ENCODE measurements around the gene OGT. TPM values are rescaled to one million over a fixed set of nuclear protein-coding genes. Genes with fewer than 3 reads are reported as not detected.
"Not testable (repeated sequence)": the region's sequence is repeated elsewhere in the genome, so short reads cannot be mapped to it uniquely, and the experiment has no call there.

The OGT gene
- total RNA-seq, 1 experiment from 2014 or later: 191 TPM

GRCh38 chrX:71604796-71605568 is 72.1 kb downstream of the OGT start:
- H3K36me3 Mint-ChIP-seq (ENCODE audit: insufficient read depth, unreplicated experiment): peaks cover 64% of the 10 kb centered on the region
- no peaks in the 10 kb centered on the region for H3K27me3 Mint-ChIP-seq (ENCODE audit: unreplicated experiment)
- H3K27ac Mint-ChIP-seq (ENCODE audit: unreplicated experiment): no peak overlapping the region
- no peak for TF ChIP-seq CTCF (IDR thresholded peaks at IDR 0.05; ENCODE audit: unreplicated experiment)
- no peaks in the 10 kb centered on the region for H3K9me3 Mint-ChIP-seq (ENCODE audit: low read depth, unreplicated experiment)
- BruUV-seq (replicated peaks): no TSS peak
- CTCF ChIA-PET: interaction anchor here (0.5 kb wide), 1 partner anchor 321 kb away, joined by 3 read pairs; the partner anchor contains the start of gene NONO
- no peak for DNase-seq
- H3K4me3 Mint-ChIP-seq (ENCODE audit: low read depth, unreplicated experiment): no peak overlapping the region
- no peaks in the 10 kb centered on the region for H3K4me1 Mint-ChIP-seq (ENCODE audit: low read depth, unreplicated experiment)
- intact Hi-C loops (cut with micrococcal nuclease; ENCODE audit: unreplicated experiment): no loop called here

GRCh38 chrX:71606536-71607216 is 73.8 kb downstream of the OGT start:
- Mint-ChIP-seq H3K4me1 (ENCODE audit: low read depth, unreplicated experiment) (no peaks in the 10 kb centered on the region), H3K36me3 (ENCODE audit: insufficient read depth, unreplicated experiment) (peaks cover 71% of the 10 kb centered on the region), H3K27me3 (ENCODE audit: unreplicated experiment) (no peaks in the 10 kb centered on the region), H3K4me3 (ENCODE audit: low read depth, unreplicated experiment) (no peak overlapping the region), H3K9me3 (ENCODE audit: low read depth, unreplicated experiment) (no peaks in the 10 kb centered on the region), H3K27ac (ENCODE audit: unreplicated experiment) (no peak overlapping the region)
- intact Hi-C loops (cut with micrococcal nuclease; ENCODE audit: unreplicated experiment): no loop called here
- no TSS peak for BruUV-seq (replicated peaks)
- CTCF ChIA-PET: no interaction called here
- DNase-seq: no peak
- TF ChIP-seq CTCF (IDR thresholded peaks at IDR 0.05; ENCODE audit: unreplicated experiment): no peak

- Mint-ChIP-seq H3K36me3 (ENCODE audit: insufficient read depth, unreplicated experiment) (peaks cover 69% of the 10 kb centered on the region), H3K9me3 (ENCODE audit: low read depth, unreplicated experiment) (no peaks in the 10 kb centered on the region), H3K4me1 (ENCODE audit: low read depth, unreplicated experiment) (no peaks in the 10 kb centered on the region), H3K27ac (ENCODE audit: unreplicated experiment) (no peak overlapping the region), H3K4me3 (ENCODE audit: low read depth, unreplicated experiment) (no peak overlapping the region), H3K27me3 (ENCODE audit: unreplicated experiment) (no peaks in the 10 kb centered on the region)
- intact Hi-C loops (cut with micrococcal nuclease; ENCODE audit: unreplicated experiment): no loop called here
- no peak for TF ChIP-seq CTCF (IDR thresholded peaks at IDR 0.05; ENCODE audit: unreplicated experiment)
- CTCF ChIA-PET: no interaction called here
- DNase-seq: no peak
- BruUV-seq (replicated peaks): no TSS peak
Measured at GRCh38 chrX:71607488-71607887, 74.6 kb downstream of the OGT start.

- CTCF ChIA-PET: interaction anchor here (1.2 kb wide), 1 partner anchor 11 kb away, joined by 4 read pairs; no protein-coding TSS in a partner anchor
- BruUV-seq (replicated peaks): no TSS peak
- H3K4me1 Mint-ChIP-seq (ENCODE audit: low read depth, unreplicated experiment): no peaks in the 10 kb centered on the region
- TF ChIP-seq CTCF (IDR thresholded peaks at IDR 0.05; ENCODE audit: unreplicated experiment): no peak
- no peak overlapping the region for H3K4me3 Mint-ChIP-seq (ENCODE audit: low read depth, unreplicated experiment)
- no peak for DNase-seq
- H3K27me3 Mint-ChIP-seq (ENCODE audit: unreplicated experiment): no peaks in the 10 kb centered on the region
- intact Hi-C loops (cut with micrococcal nuclease; ENCODE audit: unreplicated experiment): no loop called here
- H3K27ac Mint-ChIP-seq (ENCODE audit: unreplicated experiment): no peak overlapping the region
- H3K9me3 Mint-ChIP-seq (ENCODE audit: low read depth, unreplicated experiment): no peaks in the 10 kb centered on the region
- peaks cover 67% of the 10 kb centered on the region for H3K36me3 Mint-ChIP-seq (ENCODE audit: insufficient read depth, unreplicated experiment)
Measured at GRCh38 chrX:71609095-71609750, 76.3 kb downstream of the OGT start.

GRCh38 chrX:71611736-71612135 is 78.8 kb downstream of the OGT start:
- H3K27ac Mint-ChIP-seq (ENCODE audit: unreplicated experiment); H3K4me3 Mint-ChIP-seq (ENCODE audit: low read depth, unreplicated experiment); DNase-seq; H3K27me3 Mint-ChIP-seq (ENCODE audit: unreplicated experiment); intact Hi-C loops (cut with micrococcal nuclease; ENCODE audit: unreplicated experiment); H3K9me3 Mint-ChIP-seq (ENCODE audit: low read depth, unreplicated experiment); H3K4me1 Mint-ChIP-seq (ENCODE audit: low read depth, unreplicated experiment); BruUV-seq (replicated peaks): not testable (repeated sequence)
- CTCF ChIA-PET: interaction anchor here (0.7 kb wide), 1 partner anchor 196 kb away, joined by 3 read pairs; no protein-coding TSS in a partner anchor
- peaks cover 74% of the 10 kb centered on the region for H3K36me3 Mint-ChIP-seq (ENCODE audit: insufficient read depth, unreplicated experiment)
